DMS153 treated with DMSO at 0.1 percent for 48 hours (cell line): ENCODE results near the gene C17orf58.
"Not testable (repeated sequence)": the region's sequence is repeated elsewhere in the genome, so short reads cannot be mapped to it uniquely, and the experiment has no call there.

Experiments
- DNase-seq: peaks from one replicate; lab custom pipeline; 2025; ENCODE audit not compliant: unreplicated experiment; lab: John Stamatoyannopoulos, UW

Gene C17orf58

GRCh38 chr17:68004201-68004600, 7.9 kb upstream of the C17orf58 start:
- DNase-seq: no peak

- DNase-seq: no peak
Measured at GRCh38 chr17:67999291-67999911, 3.1 kb upstream of the C17orf58 start.

- no peak for DNase-seq
Measured at GRCh38 chr17:67998466-67998865, 2.2 kb upstream of the C17orf58 start.

GRCh38 chr17:67995570-67996263, 552 bp downstream of the C17orf58 start:
- DNase-seq: no peak

- no peak for DNase-seq
Measured at GRCh38 chr17:67994817-67995569, 1.3 kb downstream of the C17orf58 start.

GRCh38 chr17:67993998-67994361, 2.3 kb downstream of the C17orf58 start:
- no peak for DNase-seq

GRCh38 chr17:67993153-67993997, 2.9 kb downstream of the C17orf58 start:
- peak; percentile 64 for DNase-seq

- DNase-seq: no peak
Measured at GRCh38 chr17:67992548-67993152, 3.6 kb downstream of the C17orf58 start.

GRCh38 chr17:67990909-67991308, 5.4 kb downstream of the C17orf58 start:
- no peak for DNase-seq

GRCh38 chr17:67983383-67983688, 12.9 kb downstream of the C17orf58 start:
- no peak for DNase-seq

GRCh38 chr17:67982686-67983382, 13.4 kb downstream of the C17orf58 start:
- DNase-seq: no peak

GRCh38 chr17:67982034-67982640, 14.1 kb downstream of the C17orf58 start:
- no peak for DNase-seq

GRCh38 chr17:67980883-67981282, 15.4 kb downstream of the C17orf58 start:
- DNase-seq: not testable (repeated sequence)

- no peak for DNase-seq
Measured at GRCh38 chr17:67980456-67980855, 15.8 kb downstream of the C17orf58 start.

GRCh38 chr17:67976306-67976705, 20.0 kb downstream of the C17orf58 start:
- not testable (repeated sequence) for DNase-seq

- DNase-seq: no peak
Measured at GRCh38 chr17:67974598-67975066, 21.6 kb downstream of the C17orf58 start.

- no peak for DNase-seq
Measured at GRCh38 chr17:67974185-67974584, 22.1 kb downstream of the C17orf58 start.

GRCh38 chr17:67970783-67971182, 25.5 kb downstream of the C17orf58 start:
- no peak for DNase-seq

- peak; percentile 38 for DNase-seq
Measured at GRCh38 chr17:67963145-67963572, 33.1 kb downstream of the C17orf58 start.

- DNase-seq: not testable (repeated sequence)
Measured at GRCh38 chr17:67962156-67962555, 34.1 kb downstream of the C17orf58 start.
